ENCODE results near the gene ZBTB43. TPM values are rescaled to one million over a fixed set of nuclear protein-coding genes. Genes with fewer than 3 reads are reported as not detected.

The ZBTB43 gene
- total RNA-seq, 2 experiments from 2014 or later, result 14.3 to 21.1 TPM

DNA sequence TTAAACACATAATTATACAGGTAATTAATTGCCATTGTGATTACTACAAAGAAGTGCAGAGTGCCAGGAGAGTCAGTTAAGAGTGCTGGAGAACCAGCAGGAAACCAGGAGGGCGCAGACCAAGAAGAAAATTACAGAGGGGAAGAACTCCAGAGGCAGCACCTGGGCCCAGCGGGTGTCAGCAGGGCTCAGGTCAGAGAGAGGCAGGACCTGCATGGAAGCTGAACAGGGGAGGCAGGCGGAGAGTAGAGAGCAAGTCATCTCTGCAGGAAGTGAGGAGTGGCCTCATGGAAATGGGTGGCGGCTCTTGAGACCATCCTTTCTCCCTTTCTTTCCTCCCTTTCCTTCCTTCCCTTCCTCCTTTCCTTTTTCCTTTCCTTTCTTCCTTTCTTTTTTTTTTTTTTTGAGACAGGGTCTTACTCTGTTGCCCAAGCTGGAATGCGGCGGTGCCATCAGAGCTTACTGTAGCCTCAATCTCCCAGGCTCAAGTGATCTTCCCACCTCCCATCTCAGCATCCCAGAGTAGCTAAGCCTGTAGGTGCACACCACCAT, 51.6 kb downstream of the ZBTB43 start:
- ChIA-PET CTCF (interaction anchor here (0.6 kb wide), 1 partner anchor 532 kb away, joined by 3 read pairs; no protein-coding TSS in a partner anchor), POLR2A (no interaction called here)
- H3K36me3 Mint-ChIP-seq (ENCODE audit: low read depth), result no peaks in the 10 kb centered on the region
- TF ChIP-seq, protein P1, sequence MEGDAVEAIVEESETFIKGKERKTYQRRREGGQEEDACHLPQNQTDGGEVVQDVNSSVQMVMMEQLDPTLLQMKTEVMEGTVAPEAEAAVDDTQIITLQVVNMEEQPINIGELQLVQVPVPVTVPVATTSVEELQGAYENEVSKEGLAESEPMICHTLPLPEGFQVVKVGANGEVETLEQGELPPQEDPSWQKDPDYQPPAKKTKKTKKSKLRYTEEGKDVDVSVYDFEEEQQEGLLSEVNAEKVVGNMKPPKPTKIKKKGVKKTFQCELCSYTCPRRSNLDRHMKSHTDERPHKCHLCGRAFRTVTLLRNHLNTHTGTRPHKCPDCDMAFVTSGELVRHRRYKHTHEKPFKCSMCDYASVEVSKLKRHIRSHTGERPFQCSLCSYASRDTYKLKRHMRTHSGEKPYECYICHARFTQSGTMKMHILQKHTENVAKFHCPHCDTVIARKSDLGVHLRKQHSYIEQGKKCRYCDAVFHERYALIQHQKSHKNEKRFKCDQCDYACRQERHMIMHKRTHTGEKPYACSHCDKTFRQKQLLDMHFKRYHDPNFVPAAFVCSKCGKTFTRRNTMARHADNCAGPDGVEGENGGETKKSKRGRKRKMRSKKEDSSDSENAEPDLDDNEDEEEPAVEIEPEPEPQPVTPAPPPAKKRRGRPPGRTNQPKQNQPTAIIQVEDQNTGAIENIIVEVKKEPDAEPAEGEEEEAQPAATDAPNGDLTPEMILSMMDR (IDR thresholded peaks at IDR 0.05), result no peak
- no peak overlapping the region for H3K4me3 Mint-ChIP-seq
- no peak for ATAC-seq
- peaks cover 10% of the 10 kb centered on the region for H3K4me1 Mint-ChIP-seq (ENCODE audit: low read depth)
- DNase-seq, result no peak
- peaks cover 19% of the 10 kb centered on the region for H3K27me3 Mint-ChIP-seq
- intact Hi-C loops (cut with micrococcal nuclease), result no loop called here
- no peak overlapping the region for H3K27ac Mint-ChIP-seq
- H3K9me3 Mint-ChIP-seq, result no peaks in the 10 kb centered on the region

GRCh38 chr9:126857261-126857960, 52.6 kb downstream of the ZBTB43 start:
- Mint-ChIP-seq H3K4me1 (ENCODE audit: low read depth) (peaks cover 20% of the 10 kb centered on the region), H3K27ac (no peak overlapping the region), H3K9me3 (no peaks in the 10 kb centered on the region), H3K4me3 (no peak overlapping the region), H3K36me3 (ENCODE audit: low read depth) (no peaks in the 10 kb centered on the region), H3K27me3 (peaks cover 13% of the 10 kb centered on the region)
- TF ChIP-seq, protein P1 (IDR thresholded peaks at IDR 0.05), result no peak
- ChIA-PET POLR2A (interaction anchor here (0.6 kb wide), 1 partner anchor 363 kb away, joined by 3 read pairs; no protein-coding TSS in a partner anchor), CTCF (interaction anchor here (0.6 kb wide), 1 partner anchor 531 kb away, joined by 3 read pairs; no protein-coding TSS in a partner anchor)
- DNase-seq (no peak), ATAC-seq (no peak)
- intact Hi-C loops (cut with micrococcal nuclease), result no loop called here

DNA sequence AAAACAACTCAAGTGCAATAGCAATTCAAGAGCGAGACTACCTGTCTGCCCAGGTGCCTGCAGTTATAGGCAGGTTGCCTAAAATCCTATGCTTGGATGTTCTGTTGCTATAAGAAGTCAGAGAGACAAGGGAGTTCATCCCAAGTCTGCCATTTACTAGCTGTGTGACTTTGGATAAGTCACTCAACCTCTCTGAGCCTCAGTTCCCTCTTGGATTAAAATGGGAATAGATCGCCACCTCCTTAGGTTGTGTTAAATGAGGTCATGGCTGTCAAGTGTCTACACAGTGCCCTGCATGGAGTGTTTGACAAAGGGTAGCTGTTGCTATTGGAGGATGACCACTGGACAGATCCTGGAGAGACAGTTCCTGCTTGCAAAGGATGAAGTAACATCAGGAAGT, 54.3 kb downstream of the ZBTB43 start:
- H3K36me3 Mint-ChIP-seq (ENCODE audit: low read depth), result no peaks in the 10 kb centered on the region
- DNase-seq, result no peak
- TF ChIP-seq, protein P1 (IDR thresholded peaks at IDR 0.05), result no peak
- peaks cover 5% of the 10 kb centered on the region for H3K27me3 Mint-ChIP-seq
- no peak for ATAC-seq
- H3K9me3 Mint-ChIP-seq, result no peaks in the 10 kb centered on the region
- POLR2A ChIA-PET, result interaction anchor here (0.6 to 1.3 kb wide), 5 partner anchors 8 to 591 kb away, joined by 3 read pairs; no protein-coding TSS in a partner anchor
- H3K27ac Mint-ChIP-seq, result peak overlapping the region; percentile 84
- intact Hi-C loops (cut with micrococcal nuclease), result no loop called here
- H3K4me1 Mint-ChIP-seq (ENCODE audit: low read depth), result peaks cover 29% of the 10 kb centered on the region
- CTCF ChIA-PET, result interaction anchor here (0.8 to 2.0 kb wide), 13 partner anchors 11 to 246 kb away, joined by 3 to 16 read pairs (median 4); partner anchors contain the start of gene RALGPS1
- peak overlapping the region; percentile 74 for H3K4me3 Mint-ChIP-seq

- intact Hi-C loops (cut with micrococcal nuclease), result no loop called here
- peak within 1 kb of the TSS; percentile 84 for H3K27ac Mint-ChIP-seq
- ATAC-seq (peak; percentile 87), DNase-seq (peak; percentile 71)
- TF ChIP-seq, protein P1 (IDR thresholded peaks at IDR 0.05), result peak; percentile 100
- ChIA-PET CTCF (interaction anchor here (0.8 to 2.0 kb wide), 11 partner anchors 9 to 112 kb away, joined by 3 to 16 read pairs (median 4); partner anchors contain the start of gene RALGPS1), POLR2A (interaction anchor here (0.9 to 1.3 kb wide), 3 partner anchors 56 to 590 kb away, joined by 3 read pairs; no protein-coding TSS in a partner anchor)
- H3K27me3 Mint-ChIP-seq, result peaks cover 2% of the 10 kb centered on the region
- H3K4me1 Mint-ChIP-seq (ENCODE audit: low read depth), result peaks cover 29% of the 10 kb centered on the region
- peaks cover 3% of the 10 kb centered on the region for H3K36me3 Mint-ChIP-seq (ENCODE audit: low read depth)
- no peaks in the 10 kb centered on the region for H3K9me3 Mint-ChIP-seq
- peak within 1 kb of the TSS; percentile 77 for H3K4me3 Mint-ChIP-seq
Observed at GRCh38 chr9:126860077-126860756, 55.4 kb downstream of the ZBTB43 start, which contains the start of gene ZBTB34. TSS of gene ZBTB34 (plus strand) at chr9:126860639. CDS start at chr9:126879400, 18,761 bp downstream.

Measured in activated CD8-positive, alpha-beta T cell treated with anti-CD3 and anti-CD28 coated beads for 36 hours (primary cell).